HepG2 (cell line): Measurements from ENCODE around the gene SLIT3. TPM values are rescaled to one million over a fixed set of nuclear protein-coding genes. Genes with fewer than 3 reads are reported as not detected.

Experiments
- DR1 ChIP-seq: sonication (generic); formaldehyde crosslinking; IDR thresholded peaks from 2 replicates; pipeline ENCODE4 v1.8.0; 2021; ENCODE audit warnings: mild to moderate bottlenecking, missing genetic modification reagents, inconsistent platforms
- HOXA9 ChIP-seq: sonication (generic); formaldehyde crosslinking; IDR thresholded peaks from 2 replicates; pipeline ENCODE4 v1.8.1; 2022; ENCODE audit warnings: missing genetic modification reagents, mild to moderate bottlenecking, moderate library complexity, borderline replicate concordance
- IRF9 ChIP-seq: sonication (generic); formaldehyde crosslinking; IDR thresholded peaks from 2 replicates; pipeline ENCODE4 v1.8.0; 2022; ENCODE audit warnings: missing genetic modification reagents, mild to moderate bottlenecking, borderline replicate concordance
- KDM3A ChIP-seq: IDR thresholded peaks from 2 replicates; pipeline ENCODE4 v1.6.1; 2018; ENCODE audit warnings: low read depth, missing compliant biosample characterization
- MLXIP ChIP-seq: sonication (generic); formaldehyde crosslinking; IDR thresholded peaks from 2 replicates; pipeline ENCODE4 v1.9.0; 2021; ENCODE audit warnings: missing genetic modification reagents, borderline replicate concordance
- PRDM15 ChIP-seq: sonication (generic); formaldehyde crosslinking; IDR thresholded peaks from 2 replicates; pipeline ENCODE4 v1.4.0; 2020; ENCODE audit warnings: missing genetic modification reagents
- THAP7 ChIP-seq: sonication (generic); formaldehyde crosslinking; IDR thresholded peaks from 2 replicates; pipeline ENCODE4 v1.8.1; 2023; ENCODE audit warnings: mild to moderate bottlenecking, missing genetic modification reagents
- ZHX2 ChIP-seq, 2 experiments: sonication (generic) in 1 of 2; formaldehyde crosslinking in 1 of 2; IDR thresholded peaks; 2 replicates each; pipeline versions ENCODE4 v1.6.1 to v1.9.0; 2014 to 2022; ENCODE audit warnings: antibody characterized with exemption in 1 of 2, borderline replicate concordance in 1 of 2, inconsistent platforms in 1 of 2, low read depth in 1 of 2, missing genetic modification reagents in 1 of 2
- ZNF143 ChIP-seq: sonication (generic); formaldehyde crosslinking; IDR thresholded peaks from 2 replicates; pipeline ENCODE4 v1.4.0; 2020; ENCODE audit warnings: missing genetic modification reagents
- ZNF614 ChIP-seq: IDR thresholded peaks from 2 replicates; pipeline ENCODE4 v1.6.1; 2018; ENCODE audit warnings: missing biosample characterization, missing genetic modification reagents, inconsistent platforms, borderline replicate concordance
- ZSCAN9 ChIP-seq: IDR thresholded peaks from 2 replicates; pipeline ENCODE4 v1.6.1; 2016; ENCODE audit warnings: borderline replicate concordance
- polyA plus RNA-seq, 8 experiments: library from polyadenylated mRNA; depleted of rRNA in 3 of 8; stranded (reverse) in 7 of 8; unstranded in 1 of 8; fragments of >200 nt; fragmentation: Illumina TruSeq in 4 of 8; extraction: Trizol in 4 of 8; gene quantifications; 2 replicates each; pipeline versions ENCODE4 v1.2.1 to v1.2.3, GENCODE V29; 2011 to 2016; ENCODE audit warnings: low read depth in 4 of 8, missing spikeins in 1 of 8, mixed read lengths in 1 of 8; ENCODE audit not compliant: insufficient read depth in 1 of 8
- total RNA-seq, 5 experiments: library from RNA; depleted of rRNA; stranded (reverse); fragments of >200 nt; fragmentation: Illumina TruSeq; extraction: Trizol; gene quantifications; 2 replicates each; pipeline ENCODE4 v1.2.3, GENCODE V29; 2016; ENCODE audit warnings: low read depth in 1 of 5

Gene SLIT3
- total and polyA plus RNA-seq, 2 of the 13 experiments (the other 11 are each of a cell fraction or from before 2014, with no cell fraction given) = not detected

GRCh38 chr5:168889039-168889438, 411.9 kb downstream of the SLIT3 start (continued):
- TF ChIP-seq ZHX2 (IDR thresholded peaks at IDR 0.05; ENCODE audit: low read depth) = no peak
- no peak for TF ChIP-seq ZHX2 (CRISPR knock-in tag; IDR thresholded peaks at IDR 0.05; ENCODE audit: borderline replicate concordance)
- no peak for TF ChIP-seq THAP7 (CRISPR knock-in tag)
- TF ChIP-seq PRDM15 (CRISPR knock-in tag) = no peak
- TF ChIP-seq ZSCAN9 = no peak
- TF ChIP-seq DR1 (CRISPR knock-in tag) = no peak
- TF ChIP-seq MLXIP (CRISPR knock-in tag) = no peak
- no peak for TF ChIP-seq ZNF143
- no peak for TF ChIP-seq ZNF614 (CRISPR knock-in tag)
- no peak for TF ChIP-seq IRF9 (CRISPR knock-in tag)
- no peak for TF ChIP-seq HOXA9 (CRISPR knock-in tag)
- no peak for TF ChIP-seq KDM3A (CRISPR knock-in tag)
